Measurements from ENCODE around the gene TMC5.

GRCh38 chr16:19525385-19525723 is 107.7 kb downstream of the TMC5 start:
- TF ChIP-seq CTCF (CRISPR knock-in tag; IDR thresholded peaks at IDR 0.05) (no peak), FOXM1 (CRISPR knock-in tag; IDR thresholded peaks at IDR 0.05) (no peak), HMG20A (CRISPR knock-in tag; IDR thresholded peaks at IDR 0.05; ENCODE audit: borderline replicate concordance) (no peak), ZNF138 (CRISPR knock-in tag; IDR thresholded peaks at IDR 0.05; ENCODE audit: low read depth) (no peak), ZNF891 (CRISPR knock-in tag; IDR thresholded peaks at IDR 0.05) (no peak), FOXP1 (IDR thresholded peaks at IDR 0.05) (no peak), FOXP1 (CRISPR knock-in tag; IDR thresholded peaks at IDR 0.05) (no peak)
- TF ChIP-seq, protein P1, sequence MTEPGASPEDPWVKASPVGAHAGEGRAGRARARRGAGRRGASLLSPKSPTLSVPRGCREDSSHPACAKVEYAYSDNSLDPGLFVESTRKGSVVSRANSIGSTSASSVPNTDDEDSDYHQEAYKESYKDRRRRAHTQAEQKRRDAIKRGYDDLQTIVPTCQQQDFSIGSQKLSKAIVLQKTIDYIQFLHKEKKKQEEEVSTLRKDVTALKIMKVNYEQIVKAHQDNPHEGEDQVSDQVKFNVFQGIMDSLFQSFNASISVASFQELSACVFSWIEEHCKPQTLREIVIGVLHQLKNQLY (CRISPR knock-in tag; IDR thresholded peaks at IDR 0.05) = no peak
